ENCODE results near the gene RIMBP3C. TPM values are rescaled to one million over a fixed set of nuclear protein-coding genes. Genes with fewer than 3 reads are reported as not detected.

Gene RIMBP3C, protein sequence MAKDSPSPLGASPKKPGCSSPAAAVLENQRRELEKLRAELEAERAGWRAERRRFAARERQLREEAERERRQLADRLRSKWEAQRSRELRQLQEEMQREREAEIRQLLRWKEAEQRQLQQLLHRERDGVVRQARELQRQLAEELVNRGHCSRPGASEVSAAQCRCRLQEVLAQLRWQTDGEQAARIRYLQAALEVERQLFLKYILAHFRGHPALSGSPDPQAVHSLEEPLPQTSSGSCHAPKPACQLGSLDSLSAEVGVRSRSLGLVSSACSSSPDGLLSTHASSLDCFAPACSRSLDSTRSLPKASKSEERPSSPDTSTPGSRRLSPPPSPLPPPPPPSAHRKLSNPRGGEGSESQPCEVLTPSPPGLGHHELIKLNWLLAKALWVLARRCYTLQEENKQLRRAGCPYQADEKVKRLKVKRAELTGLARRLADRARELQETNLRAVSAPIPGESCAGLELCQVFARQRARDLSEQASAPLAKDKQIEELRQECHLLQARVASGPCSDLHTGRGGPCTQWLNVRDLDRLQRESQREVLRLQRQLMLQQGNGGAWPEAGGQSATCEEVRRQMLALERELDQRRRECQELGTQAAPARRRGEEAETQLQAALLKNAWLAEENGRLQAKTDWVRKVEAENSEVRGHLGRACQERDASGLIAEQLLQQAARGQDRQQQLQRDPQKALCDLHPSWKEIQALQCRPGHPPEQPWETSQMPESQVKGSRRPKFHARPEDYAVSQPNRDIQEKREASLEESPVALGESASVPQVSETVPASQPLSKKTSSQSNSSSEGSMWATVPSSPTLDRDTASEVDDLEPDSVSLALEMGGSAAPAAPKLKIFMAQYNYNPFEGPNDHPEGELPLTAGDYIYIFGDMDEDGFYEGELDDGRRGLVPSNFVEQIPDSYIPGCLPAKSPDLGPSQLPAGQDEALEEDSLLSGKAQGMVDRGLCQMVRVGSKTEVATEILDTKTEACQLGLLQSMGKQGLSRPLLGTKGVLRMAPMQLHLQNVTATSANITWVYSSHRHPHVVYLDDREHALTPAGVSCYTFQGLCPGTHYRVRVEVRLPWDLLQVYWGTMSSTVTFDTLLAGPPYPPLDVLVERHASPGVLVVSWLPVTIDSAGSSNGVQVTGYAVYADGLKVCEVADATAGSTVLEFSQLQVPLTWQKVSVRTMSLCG (N-terminal part only)
- total RNA-seq (ENCODE audit: low replicate concordance), result 0.15 and 0.70 TPM in 2 replicates

DNA sequence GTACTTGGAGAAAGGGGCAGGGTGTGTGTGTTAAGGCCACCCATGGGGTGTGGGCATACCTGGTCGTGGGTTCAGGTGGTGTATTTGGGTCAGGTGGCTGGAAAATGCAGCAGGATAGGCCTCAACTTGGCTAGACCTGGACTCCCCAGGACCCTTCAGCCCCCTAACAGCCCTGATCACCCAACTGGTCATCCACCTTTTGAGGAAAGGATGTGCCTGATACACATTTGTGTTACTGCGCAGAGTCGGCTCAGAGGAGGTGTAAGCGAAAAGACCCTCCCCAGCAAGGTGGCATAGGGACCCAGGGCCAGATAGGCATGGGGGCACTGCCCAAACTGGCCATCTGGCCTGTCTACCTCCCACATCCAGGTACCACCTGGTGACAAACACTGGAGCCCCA lies at the start of gene RIMBP3C:
TSS of gene RIMBP3C (minus strand) at position 101 of the 400 bp plus-strand sequence. CDS start 485 bp downstream, outside the sequence.

DNA sequence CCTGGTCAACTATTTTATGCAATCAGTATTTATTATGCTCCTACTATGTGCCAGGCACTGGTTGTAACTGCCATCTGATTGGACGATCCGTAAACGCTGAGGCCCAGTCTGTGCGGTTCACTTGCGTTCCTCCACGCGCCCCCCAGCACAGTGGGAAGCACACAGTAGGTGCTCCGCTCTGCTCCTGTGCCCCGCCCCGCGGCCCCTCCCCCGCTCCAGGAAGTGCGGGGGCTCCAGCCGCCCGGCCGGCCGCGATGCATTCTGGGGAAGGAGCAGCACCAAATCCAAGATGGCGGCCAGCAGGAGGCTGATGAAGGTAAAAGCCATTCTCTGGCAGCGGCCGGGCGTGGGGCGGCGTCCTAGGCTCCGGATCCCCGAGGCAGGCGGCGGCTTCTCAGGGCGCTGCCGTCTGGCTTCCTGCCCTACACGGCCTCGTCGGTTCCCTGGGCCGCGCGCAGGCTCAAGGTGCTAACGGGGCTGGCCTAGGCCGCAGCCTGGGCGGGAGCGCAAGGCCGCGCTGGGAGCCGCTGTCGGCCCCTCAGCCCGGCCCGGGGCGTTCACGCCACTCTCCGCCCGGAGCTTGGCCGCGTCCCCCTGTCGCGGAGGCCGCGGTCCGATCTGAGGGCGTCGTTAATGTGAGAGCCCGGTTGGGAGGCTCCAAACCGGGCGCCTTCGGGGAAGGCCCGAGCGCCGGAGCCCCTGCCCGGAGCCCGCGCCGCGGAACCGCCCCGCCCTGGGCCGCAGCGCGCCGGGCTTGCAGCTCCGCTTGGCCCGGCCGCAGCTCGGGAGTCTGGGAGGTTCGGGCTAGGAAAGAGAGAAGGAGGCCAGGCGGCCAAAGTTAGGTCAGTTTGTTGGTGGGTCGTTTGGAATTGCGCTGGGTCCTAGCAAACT lies 16.4 kb upstream of the RIMBP3C start, which contains the start of gene UBE2L3:
TSS of gene UBE2L3 (plus strand) at position 259 of the 891 bp plus-strand sequence. CDS start at position 290, 31 bp downstream.

Other genes starting within 250 kb of the RIMBP3C start
- 0.15 TPM in 1 of 2 replicates, not detected in the other for gene RIMBP3B, start 167.7 kb downstream of the RIMBP3C start, total RNA-seq (ENCODE audit: low replicate concordance)
- gene HIC2, start 134.1 kb downstream of the RIMBP3C start, total RNA-seq (ENCODE audit: low replicate concordance), result 2.0 and 3.0 TPM in 2 replicates
- 0.82 and 1.4 TPM in 2 replicates for gene TMEM191C, start 84.1 kb downstream of the RIMBP3C start, total RNA-seq (ENCODE audit: low replicate concordance)
- gene UBE2L3, start 16.3 kb upstream of the RIMBP3C start, total RNA-seq (ENCODE audit: low replicate concordance), result 10.4 and 25.7 TPM in 2 replicates
- 3.3 and 15.1 TPM in 2 replicates for gene YDJC, start 78.6 kb upstream of the RIMBP3C start, total RNA-seq (ENCODE audit: low replicate concordance)
- 0.08 and 0.23 TPM in 2 replicates for gene CCDC116, start 81.3 kb upstream of the RIMBP3C start, total RNA-seq (ENCODE audit: low replicate concordance)
- 28.5 and 46.2 TPM in 2 replicates for gene SDF2L1, start 90.8 kb upstream of the RIMBP3C start, total RNA-seq (ENCODE audit: low replicate concordance)
- gene PPIL2, start 114.6 kb upstream of the RIMBP3C start, total RNA-seq (ENCODE audit: low replicate concordance), result 17.4 and 22.0 TPM in 2 replicates
- gene YPEL1, start 184.3 kb upstream of the RIMBP3C start, total RNA-seq (ENCODE audit: low replicate concordance), result 0.98 and 1.1 TPM in 2 replicates

Data from smooth muscle cell of the coronary artery (primary cell).